DMS114 treated with DMSO at 0.1 percent for 48 hours (cell line): ENCODE measurements around the gene GOLGA2.

Experiments used
- DNase-seq: peaks from one replicate; lab custom pipeline; 2025; ENCODE audit not compliant: unreplicated experiment; lab: John Stamatoyannopoulos, UW

GOLGA2 gene

DNA sequence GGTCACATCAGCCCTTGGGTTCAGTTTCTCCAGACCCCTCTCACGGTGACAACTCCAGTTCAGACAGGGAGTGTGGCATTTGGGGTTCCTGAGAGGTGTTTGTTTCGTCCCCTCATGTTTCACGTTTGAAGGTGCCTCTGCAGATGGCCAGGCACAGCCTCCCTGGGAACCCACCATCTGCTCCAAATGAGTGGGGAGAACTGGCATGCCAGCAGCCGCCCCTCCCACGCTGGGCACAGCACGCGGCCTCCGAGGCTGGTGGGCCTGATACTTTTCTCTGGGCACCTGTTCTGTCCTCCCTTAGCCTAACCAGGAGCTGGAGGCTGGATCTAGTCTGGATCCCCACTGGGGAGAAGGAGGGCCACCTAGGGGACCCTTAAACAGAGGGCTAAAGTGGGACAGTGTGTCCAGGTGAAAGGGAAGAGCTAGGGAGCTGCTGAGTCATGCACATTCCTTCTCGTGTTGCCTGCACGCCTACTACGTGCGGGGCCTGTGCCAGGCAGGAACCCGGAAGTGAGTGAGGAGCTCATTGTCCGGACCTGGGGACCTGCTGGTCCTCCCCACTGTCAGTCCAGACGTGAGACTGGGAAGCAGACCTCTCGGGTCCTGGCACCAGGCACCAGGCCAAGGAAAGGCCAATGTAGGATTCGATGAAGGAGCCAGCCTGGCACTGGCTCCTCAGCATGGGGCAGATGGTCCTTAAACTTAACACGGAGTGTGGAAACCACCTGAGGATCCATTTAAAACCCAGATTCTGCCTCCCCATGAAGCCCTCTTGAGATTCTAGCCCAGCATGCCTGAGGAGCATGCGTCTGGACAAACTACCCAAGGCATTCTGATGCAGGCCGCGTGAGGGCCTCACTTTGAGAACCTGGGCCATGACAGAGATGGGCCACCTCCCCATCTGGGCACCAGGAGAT lies 61.0 kb downstream of the GOLGA2 start:
- no peak for DNase-seq

DNA sequence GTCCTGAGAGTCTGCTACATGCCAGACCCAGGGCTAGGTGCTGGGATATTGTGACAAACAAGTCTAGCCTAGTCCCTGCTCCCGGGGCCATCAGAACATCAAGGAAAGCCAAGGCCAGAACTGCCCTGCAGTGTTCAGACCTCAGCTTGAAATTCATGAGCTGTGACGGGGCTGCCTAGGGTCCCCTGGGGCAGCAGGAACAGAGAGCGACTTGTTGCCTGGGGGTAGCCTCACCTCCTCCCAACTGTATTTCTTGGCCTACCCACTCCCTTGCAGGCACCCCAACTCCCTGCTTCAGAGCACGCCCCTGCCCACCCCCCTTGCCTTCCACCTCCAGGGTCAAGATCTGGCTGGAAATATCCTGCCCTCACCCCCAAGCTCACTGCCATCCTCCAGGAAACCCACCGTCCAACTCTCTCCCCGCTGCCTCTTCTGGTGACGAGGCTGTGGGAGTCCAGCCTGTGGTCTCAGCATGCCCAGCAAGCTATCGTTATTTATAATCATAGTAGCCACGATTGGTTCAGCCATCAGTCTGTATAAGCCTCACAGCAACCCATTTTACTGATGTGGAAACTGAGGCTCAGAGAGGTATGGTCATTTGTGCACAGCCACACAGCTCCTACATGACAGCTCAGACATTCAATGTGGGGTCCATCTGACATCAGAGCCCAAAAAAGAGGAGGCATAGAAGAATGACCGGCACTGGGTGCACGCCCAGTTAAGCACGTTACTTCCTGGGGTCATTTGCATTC lies 61.9 kb downstream of the GOLGA2 start:
- DNase-seq, result no peak

DNA sequence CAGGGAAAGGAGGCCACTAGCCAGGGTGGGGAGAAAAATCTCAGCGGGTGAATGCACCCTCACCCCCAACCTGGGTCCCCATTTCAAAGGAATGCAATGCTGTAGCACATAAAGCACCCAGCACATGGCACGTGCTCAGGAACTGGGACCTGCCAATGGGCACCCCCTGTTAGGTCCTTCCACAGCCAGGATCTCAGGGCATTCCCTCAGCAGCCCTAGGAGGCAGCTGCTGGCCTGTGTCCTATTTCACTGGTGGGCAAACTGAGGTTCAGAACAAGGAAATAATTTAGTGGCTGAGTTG lies 63.9 kb downstream of the GOLGA2 start:
- no peak for DNase-seq

DNA sequence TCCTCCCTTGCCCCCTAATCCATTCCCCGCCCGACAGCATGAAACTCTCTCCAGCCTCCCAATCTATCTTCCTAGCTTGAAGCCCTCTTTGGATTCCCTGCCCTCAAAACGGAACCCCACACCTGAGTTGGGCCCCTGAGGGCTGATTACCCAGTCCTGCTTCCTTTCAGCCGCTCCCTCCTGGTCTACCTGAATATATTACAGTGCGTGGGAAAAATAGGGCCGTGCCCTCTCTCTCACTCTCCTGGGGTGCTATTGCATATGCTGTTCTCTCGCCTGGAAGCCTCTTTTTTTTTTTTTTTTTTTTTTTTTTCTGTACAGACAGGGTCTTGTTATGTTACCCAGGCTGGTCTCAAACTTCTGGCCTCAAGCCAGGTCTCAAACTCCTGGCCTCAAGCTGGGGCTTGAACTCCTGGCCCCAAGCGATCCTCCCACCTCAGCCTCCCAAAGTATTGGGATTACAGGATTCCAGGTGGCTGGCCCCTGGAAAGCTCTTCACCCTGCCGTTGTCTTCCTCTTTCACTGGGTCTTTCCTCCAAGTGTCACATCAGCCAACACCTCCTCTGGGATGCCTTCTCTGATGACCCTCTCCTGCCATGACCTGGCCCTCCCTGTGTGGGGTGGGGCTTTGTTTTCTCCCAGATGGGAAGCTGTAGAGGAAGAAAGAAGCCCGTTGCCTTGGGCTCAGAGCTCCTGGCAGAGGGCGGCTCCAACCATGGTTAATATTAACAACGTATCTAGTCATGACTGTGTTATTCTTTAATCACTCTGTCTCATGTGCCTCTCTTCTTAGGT lies 64.4 kb downstream of the GOLGA2 start:
- no peak for DNase-seq

DNA sequence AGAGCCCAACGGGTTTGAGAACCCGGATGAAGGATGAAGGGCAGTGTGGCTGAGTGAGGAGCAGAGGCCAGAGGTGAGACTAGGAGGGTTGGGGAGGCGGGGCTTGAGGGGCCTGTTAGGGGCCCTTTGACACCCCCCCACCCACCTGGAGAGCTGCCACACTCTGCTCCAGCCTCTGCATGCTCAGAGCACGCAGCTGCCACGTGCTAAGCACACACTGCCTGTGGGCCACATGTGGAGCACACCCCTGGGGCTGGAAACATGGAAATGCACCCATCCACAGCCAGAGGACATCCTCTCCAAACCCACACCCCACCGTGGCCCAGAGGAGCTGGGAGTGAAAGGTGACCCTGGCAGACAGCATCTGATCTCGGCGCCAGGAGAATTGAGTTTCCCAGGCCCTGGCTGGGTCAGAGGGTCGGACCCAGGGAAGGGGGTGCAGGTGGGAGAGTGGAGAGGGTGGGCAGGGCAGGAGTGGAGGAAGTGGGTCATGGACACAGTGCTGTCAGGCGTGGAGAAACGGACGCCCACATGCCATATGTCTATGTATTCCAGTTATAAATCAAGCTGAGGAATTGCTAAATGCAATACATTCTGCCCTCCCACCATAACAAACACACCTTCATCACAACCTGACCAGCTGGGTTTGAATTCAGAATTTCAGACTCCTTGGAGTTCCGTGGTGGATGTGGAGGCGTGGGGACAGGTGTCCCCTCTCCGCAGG lies 66.7 kb downstream of the GOLGA2 start:
- DNase-seq, result no peak

DNA sequence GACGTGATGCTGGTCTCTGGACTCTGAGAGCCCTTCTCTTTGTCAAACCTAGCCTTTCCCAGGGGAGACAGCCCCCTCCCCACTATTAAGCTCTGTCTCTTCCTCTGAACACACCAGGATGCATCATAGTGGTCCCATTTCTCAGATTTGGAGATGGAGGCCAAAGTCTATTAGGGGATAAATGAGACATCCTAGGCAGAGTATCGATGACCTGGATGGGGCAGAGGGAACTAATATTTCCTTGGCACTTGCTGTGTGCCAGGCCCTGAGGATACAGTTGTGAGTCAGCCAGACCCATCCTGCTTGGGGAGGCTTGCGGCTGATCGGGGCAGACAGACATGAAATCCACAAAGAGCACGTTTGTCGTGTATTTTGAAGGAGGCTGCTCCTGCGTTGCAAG lies 67.4 kb downstream of the GOLGA2 start:
- DNase-seq, result no peak

DNA sequence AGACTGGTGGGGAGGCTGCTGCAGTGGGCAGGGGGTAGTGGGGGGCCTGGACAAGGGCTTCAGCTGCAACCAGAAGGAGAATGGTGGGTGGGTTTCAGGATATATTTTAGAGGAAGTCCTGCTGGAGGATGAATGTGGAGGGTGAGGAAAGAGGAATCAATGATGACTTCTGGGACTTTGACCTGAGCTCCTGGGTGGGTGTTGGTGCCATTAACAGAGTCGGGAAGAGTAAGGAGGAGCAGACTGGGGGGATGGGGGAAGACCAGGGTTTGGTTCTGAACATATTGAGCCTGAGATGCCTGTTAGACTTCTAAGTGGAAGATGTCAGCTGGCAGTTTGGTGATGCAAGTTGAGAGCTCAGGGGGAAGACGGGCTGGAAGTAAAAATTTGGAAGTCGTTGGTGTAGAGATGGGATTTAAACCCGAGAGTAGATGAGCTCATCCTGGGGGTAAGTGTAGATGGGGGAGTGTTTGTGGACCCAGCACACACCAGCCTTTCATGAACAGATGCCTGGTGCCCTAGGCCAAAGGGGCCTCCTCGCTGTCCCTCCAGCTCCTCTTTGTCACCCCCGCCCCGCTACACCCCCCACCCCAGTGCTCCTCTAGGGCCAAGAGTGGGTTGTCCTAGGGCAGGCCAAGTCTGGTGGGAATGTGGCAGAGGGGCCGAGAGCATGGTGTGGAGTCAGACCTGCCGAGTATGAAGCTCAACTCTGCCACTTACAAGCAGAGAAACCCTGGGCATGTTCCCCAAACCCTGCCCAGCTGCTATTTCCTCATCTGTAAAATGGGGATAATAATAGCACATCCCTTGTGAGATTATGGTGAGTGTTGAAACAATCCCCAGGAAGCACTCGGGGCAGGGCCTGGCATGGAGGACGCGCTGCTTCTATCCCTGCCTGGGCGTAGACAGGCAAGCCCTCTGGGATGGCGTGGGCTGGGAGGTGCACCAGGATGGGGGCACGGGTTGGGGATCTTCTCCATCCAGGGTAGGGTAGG lies 68.6 kb downstream of the GOLGA2 start:
- DNase-seq, result no peak

DNA sequence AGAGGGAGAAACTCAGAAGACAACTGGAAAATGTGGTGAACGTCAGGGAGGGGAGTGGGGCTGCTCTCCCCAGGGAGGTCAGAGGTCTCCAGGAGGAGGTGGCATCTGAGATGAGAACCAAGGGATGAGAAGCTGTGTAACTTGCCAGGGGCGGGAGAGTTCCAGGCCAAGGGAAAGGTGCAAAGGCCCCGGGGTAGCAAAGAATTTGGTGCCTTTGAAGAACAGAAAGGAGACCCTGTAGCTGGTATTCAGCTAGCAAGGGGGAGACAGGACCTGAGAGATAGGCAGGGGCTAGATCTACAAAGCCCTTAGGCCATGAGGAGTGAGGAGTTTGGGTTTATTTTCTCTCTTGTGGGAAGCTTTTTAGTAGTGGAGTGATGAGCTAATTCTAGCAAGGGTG lies 69.3 kb downstream of the GOLGA2 start:
- no peak for DNase-seq
